Measurements from ENCODE around the gene SLC6A11.

Gene SLC6A11

GRCh38 chr3:10890665-10891064, 74.6 kb downstream of the SLC6A11 start:
- no peak for DNase-seq

DNA sequence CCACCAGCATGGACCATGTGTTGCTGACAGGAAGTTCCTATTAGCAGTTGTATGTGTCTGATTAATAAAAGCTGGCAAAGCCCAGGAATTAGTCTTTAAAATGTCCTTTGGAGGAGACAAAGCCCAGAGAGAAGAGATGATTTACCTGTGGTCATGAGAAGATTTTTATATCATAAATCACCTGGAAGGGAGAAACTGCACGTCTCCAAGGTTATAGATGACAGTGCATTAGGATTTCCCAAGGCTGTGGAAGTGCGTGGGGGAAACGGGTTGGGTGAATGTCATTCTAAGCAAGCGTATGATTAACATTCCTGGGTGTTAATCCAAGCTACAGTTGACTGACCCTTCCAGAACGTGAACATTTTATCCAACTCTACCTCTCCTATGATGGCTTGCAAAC, 76.6 kb downstream of the SLC6A11 start:
- DNase-seq, result no peak

- DNase-seq, result no peak
Measured at GRCh38 chr3:10901296-10901945, 85.4 kb downstream of the SLC6A11 start.

DNA sequence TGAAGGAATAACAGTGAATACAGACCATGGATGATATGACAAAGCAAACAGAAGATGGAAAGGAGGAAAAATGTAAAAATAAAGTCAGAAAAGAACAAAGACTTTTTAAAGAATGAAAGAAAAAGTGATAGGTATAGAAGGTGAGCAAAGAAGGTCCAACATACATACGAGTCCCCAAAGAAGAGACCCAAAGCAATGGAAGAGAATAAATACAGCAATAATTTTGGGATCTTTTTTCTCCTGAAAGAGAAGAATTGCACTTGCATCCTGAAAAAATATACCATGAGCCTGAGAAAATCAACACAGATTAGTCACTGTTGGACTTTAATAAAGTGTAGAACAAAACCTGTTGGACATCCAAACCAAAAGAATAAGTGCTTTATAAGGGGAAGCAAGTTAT, 91.2 kb downstream of the SLC6A11 start:
- no peak for DNase-seq

DNA sequence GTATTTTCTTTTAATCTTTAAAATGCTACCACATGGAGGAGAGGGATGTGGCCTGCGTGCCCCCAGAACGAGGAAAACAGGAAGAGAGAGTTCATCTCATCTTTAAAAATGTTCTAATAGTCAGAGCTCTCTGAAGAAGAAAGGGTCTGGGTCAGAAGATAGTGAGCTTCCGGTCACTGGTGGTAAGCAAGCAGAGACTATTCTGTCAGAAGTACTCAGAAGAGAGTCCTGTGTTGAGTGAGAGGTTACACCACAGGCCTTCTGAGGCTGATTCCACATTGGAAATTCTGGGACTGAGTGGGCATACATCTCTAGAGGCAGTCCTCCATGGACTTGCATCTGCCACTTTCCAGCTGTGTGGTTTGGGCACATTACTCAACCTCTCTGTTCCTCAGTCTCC, 94.3 kb downstream of the SLC6A11 start:
- DNase-seq, result no peak

DNA sequence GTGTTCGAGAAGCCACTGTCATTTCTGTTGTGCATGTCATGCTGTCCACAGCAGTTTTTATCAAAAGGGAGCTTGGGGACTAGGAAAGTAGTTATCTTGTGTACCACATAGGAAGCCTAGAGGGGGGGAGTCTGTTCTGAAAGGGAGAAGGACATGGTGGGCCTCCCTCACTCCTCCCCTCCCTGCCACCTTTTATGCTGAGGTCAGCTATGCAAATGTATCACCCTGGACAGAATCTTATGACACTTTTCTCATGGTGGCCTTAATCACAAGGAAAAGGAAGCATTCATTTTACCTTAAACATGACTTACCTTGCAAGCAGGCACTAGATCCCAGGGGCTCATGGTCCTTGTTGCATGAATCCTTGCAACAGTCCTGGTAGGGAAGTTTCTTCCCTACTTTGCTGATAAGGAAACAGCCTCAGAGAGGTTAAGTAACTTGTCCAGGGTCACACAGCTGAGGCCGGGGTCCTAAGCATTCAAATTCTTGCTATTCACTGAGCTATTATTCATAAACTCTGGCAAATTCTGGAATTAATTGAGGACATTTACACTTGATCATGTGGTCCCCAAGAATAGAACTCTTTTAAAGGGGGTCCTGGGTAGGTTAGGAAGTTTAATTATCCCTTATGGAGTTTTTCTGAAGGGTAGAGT, 95.4 kb downstream of the SLC6A11 start:
- no peak for DNase-seq

DNA sequence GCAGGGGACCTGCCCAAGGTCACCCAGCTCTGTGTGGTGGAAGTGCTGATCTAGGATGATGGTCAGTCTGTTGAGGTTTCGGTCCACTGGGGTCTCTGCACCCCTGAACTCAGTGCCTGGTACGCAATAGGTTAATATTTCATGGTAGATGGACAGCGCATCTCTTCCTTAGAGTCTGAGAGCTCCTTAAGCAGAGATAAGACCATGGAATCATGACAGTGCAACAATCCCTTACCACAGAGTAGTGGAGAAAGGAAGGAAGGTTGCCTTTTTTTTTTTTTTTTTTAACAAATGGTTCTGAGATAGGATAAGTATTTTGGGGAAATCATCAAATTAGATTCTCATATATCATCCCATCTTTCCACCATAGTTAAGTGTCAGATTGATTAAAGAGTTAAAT, 96.8 kb downstream of the SLC6A11 start:
- no peak for DNase-seq

DNA sequence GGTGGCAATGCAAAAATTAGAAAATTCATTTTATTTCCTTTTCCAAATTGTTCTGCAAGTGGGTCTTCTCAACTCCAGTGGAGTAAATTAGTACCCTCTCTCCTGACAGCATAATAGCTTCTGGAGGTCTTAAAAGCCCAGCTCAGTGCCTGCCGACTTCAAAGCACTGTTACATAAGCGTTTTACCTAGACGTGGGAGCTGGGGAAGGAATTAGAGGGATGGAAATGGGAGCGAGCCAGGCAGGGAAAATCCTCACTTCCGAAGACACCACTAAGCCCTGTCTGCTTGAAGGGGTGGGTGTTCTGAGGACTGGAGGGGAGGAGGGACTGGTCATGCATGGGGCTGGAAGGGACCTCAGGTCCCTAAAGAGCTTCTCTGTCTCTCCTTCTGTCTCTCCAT, 99.3 kb downstream of the SLC6A11 start:
- DNase-seq, result no peak

- peak; percentile 27 for DNase-seq
Measured at GRCh38 chr3:10917176-10917575, 101.1 kb downstream of the SLC6A11 start.

DNA sequence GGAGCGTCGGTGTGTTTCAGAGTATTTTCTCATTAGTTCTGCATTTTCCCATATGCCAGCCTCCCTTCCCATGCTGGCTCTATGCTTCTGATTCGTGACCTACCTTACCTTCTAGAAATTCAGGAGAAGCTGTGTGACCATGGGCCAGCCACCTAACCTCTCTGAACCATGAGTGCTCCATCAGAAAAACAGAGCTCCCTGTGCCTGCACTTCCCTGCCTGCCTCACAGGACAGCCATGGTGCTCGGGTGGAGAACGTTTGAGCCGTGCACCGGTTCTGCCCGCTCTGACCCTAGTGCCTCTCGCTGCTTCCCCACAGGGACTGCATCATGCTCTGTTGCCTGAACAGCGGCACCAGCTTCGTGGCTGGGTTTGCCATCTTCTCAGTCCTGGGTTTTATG, 102.0 kb downstream of the SLC6A11 start:
- DNase-seq, result no peak

DNA sequence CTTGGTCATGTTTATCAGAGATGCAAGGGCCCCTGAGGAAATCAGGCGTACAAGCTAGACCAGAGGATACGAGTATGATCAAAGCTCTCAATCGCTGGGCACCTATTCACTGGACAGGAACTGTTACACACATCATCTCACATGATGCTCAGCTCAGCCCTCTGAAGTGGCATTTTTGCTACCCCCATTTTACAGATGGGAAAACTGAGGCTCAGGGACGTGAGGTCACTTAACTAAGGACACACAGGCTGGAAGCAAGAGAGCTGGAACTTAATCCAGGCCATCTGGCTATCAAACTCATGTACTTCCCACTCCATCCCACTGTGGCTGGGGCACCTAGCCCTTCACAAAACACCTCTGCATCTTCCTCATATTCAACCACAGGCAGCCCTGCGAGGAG, 103.6 kb downstream of the SLC6A11 start:
- no peak for DNase-seq

DNA sequence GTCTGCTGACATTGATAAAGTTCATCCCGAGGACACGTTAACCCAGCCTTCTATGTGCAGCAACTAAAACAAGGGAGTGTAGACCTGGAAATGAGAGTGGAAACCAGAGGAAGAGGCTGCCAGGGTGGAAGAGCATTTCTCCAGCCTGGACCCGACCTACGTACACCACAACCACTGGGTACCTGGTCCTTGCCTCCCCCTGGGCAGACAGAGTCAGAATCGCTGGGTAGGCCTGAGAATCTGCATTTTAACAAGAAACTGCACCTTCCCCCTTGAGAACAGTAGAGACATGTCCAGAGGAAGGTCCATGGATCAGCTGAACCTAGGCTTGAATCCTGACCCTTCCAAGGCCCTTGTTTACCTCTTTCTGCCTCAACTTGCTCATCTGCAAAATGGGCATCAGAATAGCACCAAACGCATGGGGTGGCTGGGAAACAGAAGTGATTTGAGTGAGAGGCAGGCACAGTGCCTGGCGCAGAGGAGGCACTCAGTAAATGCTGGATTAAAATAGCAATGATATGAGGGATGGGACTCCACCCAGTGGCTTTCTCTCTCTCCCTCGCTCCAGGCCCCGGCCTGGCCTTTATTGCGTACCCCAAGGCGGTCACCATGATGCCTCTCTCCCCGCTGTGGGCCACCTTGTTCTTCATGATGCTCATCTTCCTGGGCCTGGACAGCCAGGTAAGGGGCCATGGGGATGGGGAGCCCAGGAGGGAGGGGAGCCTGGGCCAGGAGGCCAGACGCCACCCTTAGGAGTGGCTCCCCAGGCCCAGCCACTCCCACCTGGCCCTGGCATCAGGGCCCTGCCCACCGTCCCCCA, 109.6 kb downstream of the SLC6A11 start:
- no peak for DNase-seq

- DNase-seq, result no peak
Measured at GRCh38 chr3:10926256-10926810, 110.3 kb downstream of the SLC6A11 start.

- no peak for DNase-seq
Measured at GRCh38 chr3:10926811-10927521, 110.9 kb downstream of the SLC6A11 start.

- no peak for DNase-seq
Measured at GRCh38 chr3:10927551-10927950, 111.5 kb downstream of the SLC6A11 start.

DNA sequence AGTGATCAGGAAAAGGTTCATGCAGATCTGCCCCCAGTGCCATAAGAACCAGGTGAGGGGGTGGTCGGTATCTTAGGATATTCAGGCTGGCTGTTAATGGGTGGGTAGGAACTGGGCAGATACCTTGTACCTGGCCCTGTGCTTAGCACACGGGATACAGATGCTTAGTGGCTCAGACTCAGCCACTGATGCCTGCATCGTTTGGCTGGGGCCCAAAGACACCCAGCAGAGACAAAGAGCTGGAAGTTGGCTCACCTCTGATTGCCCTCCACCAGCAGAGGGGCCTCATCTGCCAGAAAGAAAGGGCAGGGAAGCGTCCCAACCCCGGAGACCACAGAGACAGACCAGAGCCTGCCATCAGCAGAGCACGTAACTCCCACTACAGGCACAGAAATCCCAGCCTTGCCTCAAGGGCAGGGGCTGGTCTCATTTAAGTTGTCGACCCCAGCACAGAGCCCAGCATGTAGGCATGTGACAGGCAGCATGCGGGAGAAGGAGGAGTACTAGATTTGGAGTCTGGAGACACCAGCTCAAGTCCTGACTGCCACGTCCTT, 112.5 kb downstream of the SLC6A11 start:
- DNase-seq, result no peak

GRCh38 chr3:10928961-10929471, 113.0 kb downstream of the SLC6A11 start:
- DNase-seq, result no peak

DNA sequence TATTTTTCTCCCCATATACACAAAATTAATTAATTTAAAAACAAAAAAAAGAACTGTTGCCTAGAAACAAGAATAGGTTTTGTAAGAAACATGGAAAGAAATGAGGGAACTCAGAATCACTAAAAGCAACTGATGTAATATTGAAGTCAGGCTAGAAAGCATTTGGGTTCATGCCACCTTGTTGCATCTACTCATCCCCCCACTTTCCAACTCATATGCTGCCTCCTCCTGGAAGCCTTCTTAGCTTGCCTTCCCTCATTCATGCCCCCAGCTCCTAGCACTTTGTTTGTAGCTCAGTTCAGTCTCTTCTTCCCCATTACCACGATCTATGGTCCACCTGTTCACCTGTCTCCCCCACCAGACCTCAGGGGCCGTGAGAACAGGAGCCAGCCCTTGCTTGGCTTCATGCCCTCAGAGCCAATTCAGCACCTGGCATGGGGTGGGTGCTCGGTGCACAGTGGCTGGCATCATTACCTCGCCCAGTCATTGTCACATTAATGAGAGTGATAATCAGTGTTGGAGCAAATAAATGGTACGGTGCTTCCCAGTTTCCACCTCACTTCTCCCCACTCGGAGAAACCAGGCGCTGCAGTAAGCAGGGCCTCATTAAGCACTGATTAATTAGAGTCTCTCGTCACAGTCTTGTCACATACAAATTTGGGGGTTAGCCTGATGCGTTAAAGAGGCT, 114.1 kb downstream of the SLC6A11 start:
- no peak for DNase-seq

GRCh38 chr3:10930666-10931040, 114.6 kb downstream of the SLC6A11 start:
- DNase-seq, result no peak

DNA sequence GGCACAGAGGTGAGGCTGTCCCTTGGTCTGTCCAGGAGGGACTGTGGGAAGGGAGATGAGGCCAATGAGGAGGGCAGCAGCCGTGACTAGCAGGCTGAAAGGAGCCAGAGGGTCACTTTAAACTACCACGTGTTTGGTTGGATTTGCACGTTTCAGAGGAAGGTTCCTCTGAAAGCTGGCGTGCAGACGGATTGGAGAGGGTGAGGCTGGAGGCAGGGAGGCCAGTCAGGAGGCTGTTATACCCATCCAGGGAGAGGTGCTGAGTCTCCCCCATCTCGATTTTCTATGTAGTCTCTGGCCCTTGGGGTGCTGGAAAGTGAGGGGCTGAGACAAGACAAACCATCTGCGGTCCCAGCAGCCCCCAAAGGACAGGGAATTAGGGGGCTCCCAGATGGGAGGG, 116.6 kb downstream of the SLC6A11 start:
- DNase-seq, result no peak

DNA sequence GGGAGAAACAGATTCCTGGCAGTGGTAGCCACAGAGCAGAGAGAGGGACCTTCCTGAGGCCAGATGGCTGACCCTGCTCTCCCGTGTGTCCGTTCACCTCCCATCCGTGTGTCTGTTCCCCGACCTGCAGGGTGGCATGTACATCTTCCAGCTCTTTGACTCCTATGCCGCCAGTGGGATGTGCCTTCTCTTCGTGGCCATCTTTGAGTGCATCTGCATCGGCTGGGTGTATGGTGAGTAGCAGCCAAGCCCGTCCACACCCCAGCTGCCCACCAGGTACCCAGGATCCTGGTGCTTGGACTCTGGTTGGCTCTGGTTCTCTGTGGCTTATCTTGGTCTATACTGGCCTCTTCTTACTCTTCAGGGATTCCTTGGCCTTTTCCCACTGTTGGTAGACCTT, 117.0 kb downstream of the SLC6A11 start:
- DNase-seq, result no peak

- no peak for DNase-seq
Measured at GRCh38 chr3:10933470-10933804, 117.4 kb downstream of the SLC6A11 start.
